ENCODE data around the gene JAG2. TPM values are rescaled to one million over a fixed set of nuclear protein-coding genes. Genes with fewer than 3 reads are reported as not detected.

JAG2 gene
- total RNA-seq, 1 experiment from 2014 or later = 85.9 TPM

GRCh38 chr14:105182296-105183020, 13.9 kb upstream of the JAG2 start:
- no peaks in the 10 kb centered on the region; a peak in 1 of 4 replicates for H3K9me3 ChIP-seq (ENCODE audit: control insufficient read depth in 1 of 2, insufficient read depth in 1 of 2, low read depth in 1 of 2, low read length in 2 of 2)
- CTCF ChIA-PET = interaction anchor here (1.0 kb wide), 1 partner anchor 16 kb away, joined by 4 read pairs; no protein-coding TSS in a partner anchor
- POLR2A ChIA-PET = no interaction called here
- ATAC-seq (no peak), DNase-seq (ENCODE audit: low read depth, low spot score) (no peak)
- H4K20me1 ChIP-seq (ENCODE audit: insufficient read depth) = no peaks in the 10 kb centered on the region
- H3K36me3 ChIP-seq (ENCODE audit: control insufficient read depth in 1 of 2, insufficient read depth in 2 of 2, low read length in 2 of 2) = no peaks in the 10 kb centered on the region
- no peaks in the 10 kb centered on the region for H3K79me2 ChIP-seq (ENCODE audit: insufficient read depth, low read length)
- RAD21 ChIA-PET (ENCODE audit: low non-redundant PET in 1 of 2, low total read pairs in 2 of 2, uncharacterized antibody in 2 of 2, unreplicated experiment in 2 of 2) = no interaction called here
- no peak for TF ChIP-seq SIN3A (IDR thresholded peaks at IDR 0.05; ENCODE audit: low read depth)
- no peak for TF ChIP-seq ELF1 (IDR thresholded peaks at IDR 0.05; ENCODE audit: borderline replicate concordance, low read depth)
- TF ChIP-seq SP1 (IDR thresholded peaks at IDR 0.05; ENCODE audit: low read depth) = no peak
- TF ChIP-seq EZH2 (IDR thresholded peaks at IDR 0.05) = no peak
- no peak for TF ChIP-seq POLR2AphosphoS5 (IDR thresholded peaks at IDR 0.05; ENCODE audit: low read depth, low read length)
- no peak for TF ChIP-seq SRF (IDR thresholded peaks at IDR 0.05; ENCODE audit: low read depth)
- no peak for TF ChIP-seq POLR2A (IDR thresholded peaks at IDR 0.05; ENCODE audit: borderline replicate concordance, extremely low read depth, insufficient read depth, insufficient read length)
- no peak for TF ChIP-seq ZBTB33 (IDR thresholded peaks at IDR 0.05; ENCODE audit: extremely low read depth, insufficient replicate concordance, low read length)
- no peak for TF ChIP-seq RAD21 (IDR thresholded peaks at IDR 0.05; ENCODE audit: low read depth)
- TF ChIP-seq ZNF274 (IDR thresholded peaks at IDR 0.05; ENCODE audit: low read depth, low read length) = no peak
- no peak for TF ChIP-seq MAX (IDR thresholded peaks at IDR 0.05)
- no peak for TF ChIP-seq CBX3 (IDR thresholded peaks at IDR 0.05; ENCODE audit: low read depth)
- no peak for TF ChIP-seq FOSL1 (IDR thresholded peaks at IDR 0.05; ENCODE audit: low read depth)
- no peak for TF ChIP-seq CTCF (IDR thresholded peaks at IDR 0.05 in 2 of 3, conservative IDR thresholded peaks at IDR 0.05 in 1 of 3; ENCODE audit: borderline replicate concordance in 1 of 3, insufficient read depth in 1 of 3, low read depth in 2 of 3, low read length in 2 of 3)
- TF ChIP-seq YY1 (IDR thresholded peaks at IDR 0.05; ENCODE audit: extremely low read depth, insufficient replicate concordance, low read depth, low read length) = no peak
- TF ChIP-seq CEBPB (IDR thresholded peaks at IDR 0.05; ENCODE audit: low read depth) = no peak
- no peak for TF ChIP-seq ATF3 (IDR thresholded peaks at IDR 0.05)
- H3K9ac ChIP-seq (ENCODE audit: low read length) = no peak overlapping the region
- no TSS peak for BruUV-seq (replicated peaks)
- intact Hi-C loops (cut with micrococcal nuclease) = loop anchor here (5.0 kb wide), 1 partner anchor 90 kb away; no protein-coding TSS in a partner anchor
- H3K4me3 ChIP-seq (replicated peaks in 1 of 2; ENCODE audit: low read depth in 1 of 2, low read length in 2 of 2) = no peak overlapping the region
- H2AFZ ChIP-seq (ENCODE audit: low read depth, low read length, poor library complexity, severe bottlenecking) = no peak overlapping the region
- no peaks in the 10 kb centered on the region for H3K27me3 ChIP-seq (ENCODE audit: insufficient read depth, low read length)
- no peaks in the 10 kb centered on the region for H3K9me2 ChIP-seq (ENCODE audit: insufficient read depth)
- H3K4me2 ChIP-seq (ENCODE audit: low read length) = peak overlapping the region; percentile 73
- H3K27ac ChIP-seq (ENCODE audit: low read depth, low read length) = no peak overlapping the region
- peaks cover 7 to 20% of the 10 kb centered on the region in 2 experiments for H3K4me1 ChIP-seq (ENCODE audit: control insufficient read depth in 1 of 2, insufficient read depth in 2 of 2, low read length in 2 of 2)
